ENCODE data around the gene TMEM121B. TPM values are rescaled to one million over a fixed set of nuclear protein-coding genes. Genes with fewer than 3 reads are reported as not detected.

TMEM121B gene
- total RNA-seq: 0.37 and 0.48 TPM in 2 replicates
- long read RNA-seq: 0 reads

- H3K27me3 Mint-ChIP-seq (ENCODE audit: unreplicated experiment): peaks cover 26% of the 10 kb centered on the region
- H3K27ac Mint-ChIP-seq (ENCODE audit: unreplicated experiment): no peak within 1 kb of the TSS
- no peak for TF ChIP-seq CTCF (IDR thresholded peaks at IDR 0.05)
- H3K4me3 Mint-ChIP-seq (ENCODE audit: unreplicated experiment): peak within 1 kb of the TSS; percentile 77
- H3K9me3 Mint-ChIP-seq (ENCODE audit: unreplicated experiment): no peaks in the 10 kb centered on the region
- peaks cover 5% of the 10 kb centered on the region for H3K4me1 Mint-ChIP-seq (ENCODE audit: unreplicated experiment)
- no peaks in the 10 kb centered on the region for H3K36me3 Mint-ChIP-seq (ENCODE audit: unreplicated experiment)
- no peak for DNase-seq (ENCODE audit: extremely low spot score, unreplicated experiment)
These were observed at the start of gene TMEM121B for GRCh38 chr22:17121233-17122195. Gene TMEM121B, minus strand, starts transcription at chr22:17121360. Its CDS starts 233 bp downstream, at chr22:17121127.

GRCh38 chr22:17167486-17167885 lies 46.3 kb upstream of the TMEM121B start:
- H3K4me3 Mint-ChIP-seq (ENCODE audit: unreplicated experiment): no peak overlapping the region
- no peak for DNase-seq (ENCODE audit: extremely low spot score, unreplicated experiment)
- no peak overlapping the region for H3K27ac Mint-ChIP-seq (ENCODE audit: unreplicated experiment)
- H3K4me1 Mint-ChIP-seq (ENCODE audit: unreplicated experiment): peaks cover 11% of the 10 kb centered on the region
- no peaks in the 10 kb centered on the region for H3K27me3 Mint-ChIP-seq (ENCODE audit: unreplicated experiment)
- no peak for TF ChIP-seq CTCF (IDR thresholded peaks at IDR 0.05)
- no peaks in the 10 kb centered on the region for H3K9me3 Mint-ChIP-seq (ENCODE audit: unreplicated experiment)
- H3K36me3 Mint-ChIP-seq (ENCODE audit: unreplicated experiment): no peaks in the 10 kb centered on the region

GRCh38 chr22:17164392-17165024 lies 43.3 kb upstream of the TMEM121B start:
- Mint-ChIP-seq H3K27me3 (ENCODE audit: unreplicated experiment) (no peaks in the 10 kb centered on the region), H3K9me3 (ENCODE audit: unreplicated experiment) (no peaks in the 10 kb centered on the region), H3K36me3 (ENCODE audit: unreplicated experiment) (no peaks in the 10 kb centered on the region), H3K4me1 (ENCODE audit: unreplicated experiment) (peaks cover 8% of the 10 kb centered on the region), H3K27ac (ENCODE audit: unreplicated experiment) (no peak overlapping the region), H3K4me3 (ENCODE audit: unreplicated experiment) (no peak overlapping the region)
- peak; percentile 25 for TF ChIP-seq CTCF (IDR thresholded peaks at IDR 0.05)
- DNase-seq (ENCODE audit: extremely low spot score, unreplicated experiment): no peak

- Mint-ChIP-seq H3K4me3 (ENCODE audit: unreplicated experiment) (no peak overlapping the region), H3K36me3 (ENCODE audit: unreplicated experiment) (no peaks in the 10 kb centered on the region), H3K27ac (ENCODE audit: unreplicated experiment) (no peak overlapping the region), H3K4me1 (ENCODE audit: unreplicated experiment) (peaks cover 12% of the 10 kb centered on the region), H3K27me3 (ENCODE audit: unreplicated experiment) (no peaks in the 10 kb centered on the region), H3K9me3 (ENCODE audit: unreplicated experiment) (no peaks in the 10 kb centered on the region)
- DNase-seq (ENCODE audit: extremely low spot score, unreplicated experiment): no peak
- TF ChIP-seq CTCF (IDR thresholded peaks at IDR 0.05): no peak
These were observed 41.6 kb upstream of the TMEM121B start for GRCh38 chr22:17162731-17163130.

- Mint-ChIP-seq H3K4me1 (ENCODE audit: unreplicated experiment) (peaks cover 10% of the 10 kb centered on the region), H3K9me3 (ENCODE audit: unreplicated experiment) (no peaks in the 10 kb centered on the region), H3K27me3 (ENCODE audit: unreplicated experiment) (no peaks in the 10 kb centered on the region), H3K4me3 (ENCODE audit: unreplicated experiment) (no peak overlapping the region), H3K36me3 (ENCODE audit: unreplicated experiment) (no peaks in the 10 kb centered on the region), H3K27ac (ENCODE audit: unreplicated experiment) (no peak overlapping the region)
- no peak for DNase-seq (ENCODE audit: extremely low spot score, unreplicated experiment)
- TF ChIP-seq CTCF (IDR thresholded peaks at IDR 0.05): no peak
These were observed 40.8 kb upstream of the TMEM121B start for GRCh38 chr22:17161991-17162390.
